Upper lobe of left lung (tissue), 6 donors: Measurements from ENCODE around the gene CDRT4. TPM values are rescaled to one million over a fixed set of nuclear protein-coding genes. Genes with fewer than 3 reads are reported as not detected.
A peak's percentile ranks its signal among the peaks of the same experiment; 100 is the strongest.

Experiments used
- ATAC-seq, 2 donors: fragments of 200-7000 bp; cut with Tn5 transposase; one replicate each; pipeline ENCODE4 v1.9.1; 2022; ENCODE audit warnings: mild to moderate bottlenecking in 2 of 2, moderate library complexity in 2 of 2; ENCODE audit not compliant: low FRiP score in 2 of 2
- DNase-seq, 2 donors: peaks; one replicate each; pipeline ENCODE4 v3.0.0-alpha.2; 2019 to 2020
- H3K27ac ChIP-seq, 4 donors: fragments of 200-600 bp; sonication (generic); one replicate each; pipeline ENCODE4 v1.5.1; 2016 to 2019
- H3K27me3 ChIP-seq, 4 donors: fragments of 200-600 bp; sonication (generic); one replicate each; pipeline ENCODE4 v1.5.1; 2017 to 2019
- H3K36me3 ChIP-seq, 4 donors: fragments of 200-600 bp; sonication (generic); one replicate each; pipeline ENCODE4 v1.5.1; 2016 to 2019
- H3K4me1 ChIP-seq, 4 donors: fragments of 200-600 bp; sonication (generic); one replicate each; pipeline ENCODE4 v1.5.1; 2018 to 2019
- H3K4me3 ChIP-seq, 4 donors: fragments of 200-600 bp; sonication (generic); one replicate each; pipeline ENCODE4 v1.5.1; 2017 to 2019; ENCODE audit warnings: mild to moderate bottlenecking in 2 of 4, moderate library complexity in 1 of 4
- H3K9me3 ChIP-seq, 4 donors: fragments of 200-600 bp; sonication (generic); one replicate each; pipeline ENCODE4 v1.5.1; 2018 to 2019
- CTCF ChIP-seq, 6 experiments: fragments of 450-650 bp in 4 of 6; fragments of 200-600 bp in 2 of 6; sonication (generic) in 2 of 6; IDR thresholded peaks; one replicate each; pipeline ENCODE4 v1.5.1; 2016 to 2019; ENCODE audit warnings: antibody characterized with exemption in 6 of 6
- EP300 ChIP-seq, 4 donors: sonication (generic); formaldehyde crosslinking; IDR thresholded peaks; one replicate each; pipeline ENCODE4 v1.5.1; 2017; ENCODE audit warnings: antibody characterized with exemption in 4 of 4, control low read depth in 2 of 4
- POLR2A ChIP-seq, 4 donors: fragments of 450-650 bp; IDR thresholded peaks; one replicate each; pipeline ENCODE4 v1.5.1; 2016 to 2017; ENCODE audit warnings: antibody characterized with exemption in 4 of 4, mild to moderate bottlenecking in 2 of 4
- POLR2AphosphoS5 ChIP-seq, 2 donors: sonication (generic); formaldehyde crosslinking; IDR thresholded peaks; one replicate each; pipeline ENCODE4 v1.5.1; 2017; ENCODE audit warnings: antibody characterized with exemption in 2 of 2
- WGBS, 2 donors: methylation state at CpG; one replicate each; pipeline ENCODE4 v1.1.5; 2017 to 2018; 5-methylcytosine and 5-hydroxymethylcytosine counted together
- total RNA-seq, 6 donors: library from RNA; depleted of rRNA in 4 of 6; stranded (reverse); fragments of >200 nt in 4 of 6; gene quantifications; one replicate each; pipeline versions ENCODE4 v1.1.0 to v1.2.1, GENCODE V29; 2016 to 2021
- donor health status: DM: no; HTN: no; CAD: no; lungs with moderate emphysema.
- donor health status: DM: no; HTN: yes; CAD: no; lungs with severe emphysema.

Gene CDRT4
- total RNA-seq, 6 donors from 2014 or later = 4.7 to 38.8 (median 5.8) TPM; not detected in 1

GRCh38 chr17:15409721-15410250 is 57.6 kb downstream of the CDRT4 start:
- H3K27me3 ChIP-seq = no peaks in the 10 kb centered on the region
- DNase-seq = peak in 1 of 2 donors; percentile 82
- H3K9me3 ChIP-seq = no peaks in the 10 kb centered on the region
- H3K4me3 ChIP-seq = no peak overlapping the region
- WGBS, 2 donors = 70 to 72% methylated on average over 11 to 14 of the region's 14 CpGs
- peak; percentile 70 to 81 for ATAC-seq
- peak overlapping the region; percentile 35 to 56 (median 48) for H3K27ac ChIP-seq
- H3K36me3 ChIP-seq = no peaks in the 10 kb centered on the region
- no peak for TF ChIP-seq POLR2A (IDR thresholded peaks at IDR 0.05)
- TF ChIP-seq POLR2AphosphoS5 (IDR thresholded peaks at IDR 0.05) = peak; percentile 64 to 70
- TF ChIP-seq CTCF (IDR thresholded peaks at IDR 0.05) = no peak
- TF ChIP-seq EP300 (IDR thresholded peaks at IDR 0.05) = peak in 2 of 4 donors; percentile 46 to 78
- peaks cover 0 to 15% (median 9%) of the 10 kb centered on the region in 4 donors for H3K4me1 ChIP-seq

GRCh38 chr17:15408803-15409202 is 58.6 kb downstream of the CDRT4 start:
- Histone ChIP-seq H3K27ac (peak overlapping the region; percentile 16 to 49 (median 42)), H3K9me3 (no peaks in the 10 kb centered on the region), H3K27me3 (no peaks in the 10 kb centered on the region), H3K36me3 (no peaks in the 10 kb centered on the region), H3K4me1 (peaks cover 0 to 20% (median 9%) of the 10 kb centered on the region in 4 donors), H3K4me3 (no peak overlapping the region)
- WGBS, 2 donors = 90 to 93% methylated on average over 3 of the region's 3 CpGs
- DNase-seq (no peak), ATAC-seq (no peak)
- no peak for TF ChIP-seq POLR2A (IDR thresholded peaks at IDR 0.05)

- Histone ChIP-seq H3K4me3 (no peak overlapping the region), H3K4me1 (peaks cover 0 to 13% (median 2%) of the 10 kb centered on the region in 4 donors), H3K27ac (no peak overlapping the region), H3K36me3 (no peaks in the 10 kb centered on the region), H3K9me3 (no peaks in the 10 kb centered on the region), H3K27me3 (no peaks in the 10 kb centered on the region)
- TF ChIP-seq CTCF (IDR thresholded peaks at IDR 0.05) = no peak
- TF ChIP-seq POLR2A (IDR thresholded peaks at IDR 0.05) = no peak
- no peak for TF ChIP-seq POLR2AphosphoS5 (IDR thresholded peaks at IDR 0.05)
- TF ChIP-seq EP300 (IDR thresholded peaks at IDR 0.05) = no peak
- ATAC-seq (no peak), DNase-seq (no peak)
- 68 to 72% methylated on average over 5 of the region's 5 CpGs for WGBS, 2 donors
These were observed 61.3 kb downstream of the CDRT4 start for GRCh38 chr17:15406081-15406480.

GRCh38 chr17:15405058-15405415 is 62.4 kb downstream of the CDRT4 start:
- no peak for TF ChIP-seq EP300 (IDR thresholded peaks at IDR 0.05)
- H3K4me1 ChIP-seq = peaks cover 0 to 6% (median 0%) of the 10 kb centered on the region in 4 donors
- DNase-seq = no peak
- H3K27ac ChIP-seq = no peak overlapping the region
- no peak for ATAC-seq
- 92 to 96% methylated on average over 6 of the region's 6 CpGs for WGBS, 2 donors
- H3K27me3 ChIP-seq = no peaks in the 10 kb centered on the region
- H3K9me3 ChIP-seq = no peaks in the 10 kb centered on the region
- no peak overlapping the region for H3K4me3 ChIP-seq
- no peaks in the 10 kb centered on the region for H3K36me3 ChIP-seq

- no peaks in the 10 kb centered on the region for H3K36me3 ChIP-seq
- 77 to 85% methylated on average over 20 of the region's 20 CpGs for WGBS, 2 donors
- H3K4me3 ChIP-seq = no peak overlapping the region
- TF ChIP-seq POLR2A (IDR thresholded peaks at IDR 0.05) = no peak
- no peak for TF ChIP-seq POLR2AphosphoS5 (IDR thresholded peaks at IDR 0.05)
- no peak for TF ChIP-seq EP300 (IDR thresholded peaks at IDR 0.05)
- ATAC-seq (no peak), DNase-seq (no peak)
- H3K27ac ChIP-seq = peak overlapping the region in 1 of 4 donors; percentile 4
- peaks cover 0 to 5% (median 1%) of the 10 kb centered on the region in 4 donors for H3K4me1 ChIP-seq
- no peaks in the 10 kb centered on the region for H3K27me3 ChIP-seq
- H3K9me3 ChIP-seq = no peaks in the 10 kb centered on the region
These were observed 63.0 kb downstream of the CDRT4 start for GRCh38 chr17:15404106-15405057.

- Histone ChIP-seq H3K36me3 (no peaks in the 10 kb centered on the region), H3K4me3 (no peak overlapping the region), H3K9me3 (no peaks in the 10 kb centered on the region), H3K4me1 (peaks cover 4 to 11% (median 5%) of the 10 kb centered on the region in 4 donors), H3K27ac (no peak overlapping the region), H3K27me3 (no peaks in the 10 kb centered on the region)
- TF ChIP-seq POLR2AphosphoS5 (IDR thresholded peaks at IDR 0.05) = no peak
- TF ChIP-seq EP300 (IDR thresholded peaks at IDR 0.05) = no peak
- TF ChIP-seq POLR2A (IDR thresholded peaks at IDR 0.05) = no peak
- TF ChIP-seq CTCF (IDR thresholded peaks at IDR 0.05) = no peak
- WGBS, 2 donors = 63 to 91% methylated on average over 3 of the region's 3 CpGs
- ATAC-seq (no peak), DNase-seq (no peak)
These were observed 64.0 kb downstream of the CDRT4 start for GRCh38 chr17:15403276-15403939.
